H1 (cell line): ENCODE results near the gene FGF11. TPM values are rescaled to one million over a fixed set of nuclear protein-coding genes. Genes with fewer than 3 reads are reported as not detected.

Experiments used
- JUN ChIP-seq: IDR thresholded peaks from 2 replicates; pipeline ENCODE4 v1.6.1; 2011; ENCODE audit warnings: low read depth, mild to moderate bottlenecking, improper control_type of control experiment, low read length
- polyA plus RNA-seq, 7 experiments: library from polyadenylated mRNA; depleted of rRNA in 3 of 7; stranded (reverse) in 5 of 7; unstranded in 2 of 7; fragments of >200 nt in 5 of 7; fragments of 200-250 nt in 2 of 7; gene quantifications; 1 replicate in 5 of 7; 2 replicates in 1 of 7; 4 replicates in 1 of 7; pipeline versions ENCODE4 v1.2.1 to v1.2.3, GENCODE V29; 2011 to 2013; ENCODE audit warnings: missing spikeins in 2 of 7, mixed read lengths in 2 of 7
- total RNA-seq: library from RNA; stranded (reverse); fragmentation: NEBNext Ultra II Directional; extraction: Animal tissue kit (Norgen Biotek cat#: 25700); gene quantifications from 2 replicates; pipeline ENCODE4 v1.2.1, GENCODE V29; 2021
- TF ChIP-seq, protein P1 (sequence below): IDR thresholded peaks from 2 replicates; pipeline ENCODE4 v1.6.1; 2011; ENCODE audit warnings: low read depth, mild to moderate bottlenecking, low read length; ENCODE audit not compliant: insufficient read depth
- TF ChIP-seq, protein P2 (sequence below): IDR thresholded peaks from 2 replicates; pipeline ENCODE4 v1.6.1; 2012; ENCODE audit warnings: inconsistent platforms

The FGF11 gene
- total and polyA plus RNA-seq, 2 of the 8 experiments (the other 6 are each of a cell fraction or from before 2014, with no cell fraction given) = 11.8 to 26.1 TPM

DNA sequence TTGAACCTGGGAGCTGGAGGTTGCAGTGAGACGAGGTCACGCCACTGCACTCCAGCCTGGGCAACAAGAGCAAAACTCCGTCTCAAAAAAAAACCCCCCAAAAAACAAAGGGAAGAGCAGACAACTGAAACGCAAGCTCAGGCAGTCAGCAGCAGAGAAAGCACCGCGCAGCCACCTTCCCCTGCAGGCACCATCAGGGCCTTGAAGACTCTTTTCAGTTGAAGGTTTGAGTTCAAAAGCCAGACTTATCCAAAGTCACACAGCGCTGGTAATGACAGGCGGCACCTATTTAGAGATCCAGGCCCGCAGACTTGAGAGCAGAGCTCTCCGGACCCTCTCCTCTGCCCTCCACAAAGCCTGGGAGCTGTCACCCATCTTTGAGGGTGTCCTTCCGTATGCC lies 29.0 kb downstream of the FGF11 start (continued):
- TF ChIP-seq, protein P1, sequence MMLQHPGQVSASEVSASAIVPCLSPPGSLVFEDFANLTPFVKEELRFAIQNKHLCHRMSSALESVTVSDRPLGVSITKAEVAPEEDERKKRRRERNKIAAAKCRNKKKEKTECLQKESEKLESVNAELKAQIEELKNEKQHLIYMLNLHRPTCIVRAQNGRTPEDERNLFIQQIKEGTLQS = no peak
- no peak for TF ChIP-seq JUN
- TF ChIP-seq, protein P2, sequence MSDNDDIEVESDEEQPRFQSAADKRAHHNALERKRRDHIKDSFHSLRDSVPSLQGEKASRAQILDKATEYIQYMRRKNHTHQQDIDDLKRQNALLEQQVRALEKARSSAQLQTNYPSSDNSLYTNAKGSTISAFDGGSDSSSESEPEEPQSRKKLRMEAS = no peak
